Fibroblast of villous mesenchyme (primary cell): ENCODE data around the gene PEX19. TPM values are rescaled to one million over a fixed set of nuclear protein-coding genes. Genes with fewer than 3 reads are reported as not detected.

Experiments
- DNase-seq: peaks from one replicate; pipeline ENCODE4 v3.0.0-alpha.2; 2010; ENCODE audit warnings: low read depth
- H3K4me3 ChIP-seq: 2 replicates; pipeline ENCODE4 v1.5.1; 2011; ENCODE audit warnings: low read depth, mild to moderate bottlenecking, low read length
- small RNA-seq: library from RNA; depleted of rRNA; stranded (forward); fragments of <200 nt; gene quantifications from one replicate; pipeline ENCODE3, GENCODE V24; 2012
- total RNA-seq: library from RNA; depleted of rRNA; stranded (reverse); fragments of >200 nt; gene quantifications from 2 replicates; pipeline ENCODE4 v1.2.3, GENCODE V29; 2012
- TF ChIP-seq, protein P1 (sequence below): IDR thresholded peaks from 2 replicates; pipeline ENCODE4 v1.5.1; 2012; ENCODE audit warnings: low read depth, mild to moderate bottlenecking, low read length; ENCODE audit not compliant: insufficient read depth

Gene PEX19
- total RNA-seq, 1 donor, result 51.0 TPM

- no peak overlapping the region for H3K4me3 ChIP-seq
- no peak for DNase-seq
- TF ChIP-seq, protein P1, sequence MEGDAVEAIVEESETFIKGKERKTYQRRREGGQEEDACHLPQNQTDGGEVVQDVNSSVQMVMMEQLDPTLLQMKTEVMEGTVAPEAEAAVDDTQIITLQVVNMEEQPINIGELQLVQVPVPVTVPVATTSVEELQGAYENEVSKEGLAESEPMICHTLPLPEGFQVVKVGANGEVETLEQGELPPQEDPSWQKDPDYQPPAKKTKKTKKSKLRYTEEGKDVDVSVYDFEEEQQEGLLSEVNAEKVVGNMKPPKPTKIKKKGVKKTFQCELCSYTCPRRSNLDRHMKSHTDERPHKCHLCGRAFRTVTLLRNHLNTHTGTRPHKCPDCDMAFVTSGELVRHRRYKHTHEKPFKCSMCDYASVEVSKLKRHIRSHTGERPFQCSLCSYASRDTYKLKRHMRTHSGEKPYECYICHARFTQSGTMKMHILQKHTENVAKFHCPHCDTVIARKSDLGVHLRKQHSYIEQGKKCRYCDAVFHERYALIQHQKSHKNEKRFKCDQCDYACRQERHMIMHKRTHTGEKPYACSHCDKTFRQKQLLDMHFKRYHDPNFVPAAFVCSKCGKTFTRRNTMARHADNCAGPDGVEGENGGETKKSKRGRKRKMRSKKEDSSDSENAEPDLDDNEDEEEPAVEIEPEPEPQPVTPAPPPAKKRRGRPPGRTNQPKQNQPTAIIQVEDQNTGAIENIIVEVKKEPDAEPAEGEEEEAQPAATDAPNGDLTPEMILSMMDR, result no peak
Observed at GRCh38 chr1:160227034-160227433, 57.9 kb downstream of the PEX19 start.

Small RNA genes within 50 kb of the gene (small RNA-seq; reads per million reads assigned to genes)
- gene RF00019, result not detected

Other genes starting within 250 kb of the PEX19 start
- under 0.01 TPM in 1 of 2 replicates, not detected in the other for gene KCNJ10, start 215.0 kb downstream of the PEX19 start, total RNA-seq
- gene KCNJ9, start 203.6 kb downstream of the PEX19 start, total RNA-seq, result not detected in 2 replicates
- gene IGSF8, start 186.5 kb downstream of the PEX19 start, total RNA-seq, result 13.9 and 14.7 TPM in 2 replicates
- gene ATP1A2, start 169.4 kb downstream of the PEX19 start, total RNA-seq, result not detected in 2 replicates
- gene ATP1A4, start 133.5 kb downstream of the PEX19 start, total RNA-seq, result not detected in 2 replicates
- gene CASQ1, start 94.6 kb downstream of the PEX19 start, total RNA-seq, result not detected in 2 replicates
- gene PEA15, start 79.7 kb downstream of the PEX19 start, total RNA-seq, result 118 and 138 TPM in 2 replicates
- 68.6 and 75.1 TPM in 2 replicates for gene DCAF8, start 22.6 kb downstream of the PEX19 start, total RNA-seq
- 295 and 322 TPM in 2 replicates for gene COPA, start 58.1 kb upstream of the PEX19 start, total RNA-seq
- 109 and 165 TPM in 2 replicates for gene NCSTN, start 58.2 kb upstream of the PEX19 start, total RNA-seq
- under 0.01 TPM in 1 of 2 replicates, not detected in the other for gene NHLH1, start 81.9 kb upstream of the PEX19 start, total RNA-seq
- not detected in 2 replicates for gene VANGL2, start 115.4 kb upstream of the PEX19 start, total RNA-seq
- gene SLAMF6, start 238.1 kb upstream of the PEX19 start, total RNA-seq, result not detected in 2 replicates